Measurements from ENCODE around the gene SP6.

DNA sequence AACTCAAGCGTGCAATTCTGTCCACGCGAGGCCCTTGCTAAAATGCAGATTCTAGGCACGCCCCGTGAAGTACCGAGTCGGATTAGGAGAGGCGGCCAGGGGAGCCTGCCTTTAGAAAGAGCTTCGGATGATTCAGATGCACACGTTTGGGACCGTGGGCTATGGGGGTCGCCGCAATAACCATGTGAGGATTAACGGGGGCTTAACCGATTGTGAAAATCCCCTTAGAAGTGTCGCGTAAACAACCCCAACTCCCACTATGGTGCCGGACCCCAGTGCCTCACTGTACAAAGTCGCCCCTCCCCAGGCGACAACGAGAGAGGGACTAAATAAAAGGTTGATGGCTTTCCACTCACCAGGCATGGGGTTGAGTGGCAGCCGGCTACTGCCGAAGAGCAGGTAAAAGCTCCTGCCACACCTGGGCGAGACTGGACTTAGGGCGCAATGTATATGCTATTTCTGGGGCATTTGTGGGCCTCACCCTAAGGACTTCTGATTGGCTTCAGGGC is 44.4 kb upstream of the SP6 start:
- TF ChIP-seq, protein P1, sequence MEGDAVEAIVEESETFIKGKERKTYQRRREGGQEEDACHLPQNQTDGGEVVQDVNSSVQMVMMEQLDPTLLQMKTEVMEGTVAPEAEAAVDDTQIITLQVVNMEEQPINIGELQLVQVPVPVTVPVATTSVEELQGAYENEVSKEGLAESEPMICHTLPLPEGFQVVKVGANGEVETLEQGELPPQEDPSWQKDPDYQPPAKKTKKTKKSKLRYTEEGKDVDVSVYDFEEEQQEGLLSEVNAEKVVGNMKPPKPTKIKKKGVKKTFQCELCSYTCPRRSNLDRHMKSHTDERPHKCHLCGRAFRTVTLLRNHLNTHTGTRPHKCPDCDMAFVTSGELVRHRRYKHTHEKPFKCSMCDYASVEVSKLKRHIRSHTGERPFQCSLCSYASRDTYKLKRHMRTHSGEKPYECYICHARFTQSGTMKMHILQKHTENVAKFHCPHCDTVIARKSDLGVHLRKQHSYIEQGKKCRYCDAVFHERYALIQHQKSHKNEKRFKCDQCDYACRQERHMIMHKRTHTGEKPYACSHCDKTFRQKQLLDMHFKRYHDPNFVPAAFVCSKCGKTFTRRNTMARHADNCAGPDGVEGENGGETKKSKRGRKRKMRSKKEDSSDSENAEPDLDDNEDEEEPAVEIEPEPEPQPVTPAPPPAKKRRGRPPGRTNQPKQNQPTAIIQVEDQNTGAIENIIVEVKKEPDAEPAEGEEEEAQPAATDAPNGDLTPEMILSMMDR (IDR thresholded peaks at IDR 0.05): no peak
- TF ChIP-seq EP300 (IDR thresholded peaks at IDR 0.05): no peak
